Measurements from ENCODE around the gene KRTAP12-3. TPM values are rescaled to one million over a fixed set of nuclear protein-coding genes. Genes with fewer than 3 reads are reported as not detected.

Gene KRTAP12-3
- total and polyA plus RNA-seq, 9 of the 15 experiments (the other 6 are each of a cell fraction or from before 2014, with no cell fraction given): not detected

DNA sequence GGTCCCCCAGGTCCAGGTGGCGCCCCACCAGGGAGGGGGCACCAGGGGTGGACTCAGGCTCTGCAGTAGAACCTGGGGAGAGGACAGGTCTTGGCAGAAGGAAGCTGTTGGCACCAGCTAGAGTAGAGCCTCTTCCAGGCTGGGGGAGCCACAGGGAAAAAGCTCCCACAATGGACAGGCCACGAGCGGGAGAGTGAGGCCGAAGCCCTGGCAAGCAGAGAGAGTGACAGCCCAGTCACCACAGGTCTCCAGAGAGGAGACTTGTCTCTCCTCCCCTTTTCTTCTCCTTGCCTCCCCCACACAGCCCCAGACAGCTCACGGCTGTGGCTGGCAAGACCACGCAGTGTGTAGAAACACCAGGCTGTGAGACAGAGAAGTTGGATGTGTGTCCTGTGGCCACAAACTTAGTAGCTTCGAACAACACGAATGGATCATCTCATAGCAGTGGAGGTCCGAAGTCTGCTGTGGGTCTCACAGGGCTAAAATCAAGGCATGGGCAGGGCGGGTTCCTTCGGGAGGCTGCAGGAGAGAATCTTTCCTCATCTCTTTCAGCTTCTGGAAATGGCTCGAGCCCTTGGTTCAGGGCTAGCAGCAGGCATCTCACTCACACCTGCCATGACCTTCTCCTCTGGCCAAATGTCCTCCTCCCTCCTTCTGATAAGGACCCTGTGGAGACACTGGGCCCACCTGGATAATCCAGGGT is 6.6 kb upstream of the KRTAP12-3 start:
- TF ChIP-seq RBBP5 (IDR thresholded peaks at IDR 0.05; ENCODE audit: borderline replicate concordance, insufficient read depth, low read length, poor library complexity, severe bottlenecking) (no peak), RAD51 (IDR thresholded peaks at IDR 0.05; ENCODE audit: borderline replicate concordance, low read depth) (no peak), RBM25 (IDR thresholded peaks at IDR 0.05; ENCODE audit: low read depth, low read length, severe bottlenecking) (no peak), ZZZ3 (IDR thresholded peaks at IDR 0.05) (no peak), HCFC1 (IDR thresholded peaks at IDR 0.05; ENCODE audit: low read depth, low read length) (no peak), SPI1 (IDR thresholded peaks at IDR 0.05; ENCODE audit: borderline replicate concordance, low read depth, low read length) (no peak), PHF21A (IDR thresholded peaks at IDR 0.05; ENCODE audit: borderline replicate concordance, low read depth) (no peak), TCF7 (IDR thresholded peaks at IDR 0.05; ENCODE audit: borderline replicate concordance) (no peak), GTF2E2 (tag; IDR thresholded peaks at IDR 0.05) (no peak), TAF15 (IDR thresholded peaks at IDR 0.05; ENCODE audit: low read depth, low read length) (no peak)
- TF ChIP-seq, protein P1, sequence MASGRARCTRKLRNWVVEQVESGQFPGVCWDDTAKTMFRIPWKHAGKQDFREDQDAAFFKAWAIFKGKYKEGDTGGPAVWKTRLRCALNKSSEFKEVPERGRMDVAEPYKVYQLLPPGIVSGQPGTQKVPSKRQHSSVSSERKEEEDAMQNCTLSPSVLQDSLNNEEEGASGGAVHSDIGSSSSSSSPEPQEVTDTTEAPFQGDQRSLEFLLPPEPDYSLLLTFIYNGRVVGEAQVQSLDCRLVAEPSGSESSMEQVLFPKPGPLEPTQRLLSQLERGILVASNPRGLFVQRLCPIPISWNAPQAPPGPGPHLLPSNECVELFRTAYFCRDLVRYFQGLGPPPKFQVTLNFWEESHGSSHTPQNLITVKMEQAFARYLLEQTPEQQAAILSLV (tag; IDR thresholded peaks at IDR 0.05): no peak
- TF ChIP-seq, protein P2, sequence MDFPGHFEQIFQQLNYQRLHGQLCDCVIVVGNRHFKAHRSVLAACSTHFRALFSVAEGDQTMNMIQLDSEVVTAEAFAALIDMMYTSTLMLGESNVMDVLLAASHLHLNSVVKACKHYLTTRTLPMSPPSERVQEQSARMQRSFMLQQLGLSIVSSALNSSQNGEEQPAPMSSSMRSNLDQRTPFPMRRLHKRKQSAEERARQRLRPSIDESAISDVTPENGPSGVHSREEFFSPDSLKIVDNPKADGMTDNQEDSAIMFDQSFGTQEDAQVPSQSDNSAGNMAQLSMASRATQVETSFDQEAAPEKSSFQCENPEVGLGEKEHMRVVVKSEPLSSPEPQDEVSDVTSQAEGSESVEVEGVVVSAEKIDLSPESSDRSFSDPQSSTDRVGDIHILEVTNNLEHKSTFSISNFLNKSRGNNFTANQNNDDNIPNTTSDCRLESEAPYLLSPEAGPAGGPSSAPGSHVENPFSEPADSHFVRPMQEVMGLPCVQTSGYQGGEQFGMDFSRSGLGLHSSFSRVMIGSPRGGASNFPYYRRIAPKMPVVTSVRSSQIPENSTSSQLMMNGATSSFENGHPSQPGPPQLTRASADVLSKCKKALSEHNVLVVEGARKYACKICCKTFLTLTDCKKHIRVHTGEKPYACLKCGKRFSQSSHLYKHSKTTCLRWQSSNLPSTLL (IDR thresholded peaks at IDR 0.05): no peak
- H3K27me3 ChIP-seq (ENCODE audit: control insufficient read depth in 2 of 2, insufficient read depth in 2 of 2, low read length in 2 of 2): peaks cover 13 to 74% of the 10 kb centered on the region in 2 experiments; a peak in 4 of 5 replicates
- H3K27ac ChIP-seq (ENCODE audit: extremely low read depth, low read depth, low read length): no peak overlapping the region
- H3K4me2 ChIP-seq (ENCODE audit: insufficient read depth, low read length): no peak overlapping the region
- H3K9ac ChIP-seq (ENCODE audit: insufficient read depth in 1 of 2, low read depth in 2 of 2, low read length in 2 of 2): no peak overlapping the region
- no peak overlapping the region for H2AFZ ChIP-seq (ENCODE audit: low read depth, low read length)
- H3K36me3 ChIP-seq (ENCODE audit: control insufficient read depth, insufficient read depth, low read length): no peaks in the 10 kb centered on the region
- no peak overlapping the region for H3K4me3 ChIP-seq
- no peak for DNase-seq (ENCODE audit: extremely low read depth in 1 of 4, low spot score in 3 of 4)
- WGBS (ENCODE audit: insufficient coverage, low coverage, missing lambda C conversion rate): 2% methylated on average over 12 of the region's 12 CpGs
- intact Hi-C loops (cut with micrococcal nuclease) (no loop called here), in situ Hi-C loops (cut with MboI) (no loop called here)
- H3K79me2 ChIP-seq (ENCODE audit: control insufficient read depth, insufficient read depth, low read length): no peaks in the 10 kb centered on the region
- no peak; the same call in 2 of the 3 replicates for ATAC-seq
- no peaks in the 10 kb centered on the region for H4K20me1 ChIP-seq (replicated peaks; ENCODE audit: control insufficient read depth, insufficient read depth, low read length)
- BruUV-seq (replicated peaks): no TSS peak
- peaks cover 0 to 6% of the 10 kb centered on the region in 2 experiments; a peak in 2 of 5 replicates for H3K4me1 ChIP-seq (replicated peaks in 1 of 2; ENCODE audit: control insufficient read depth in 2 of 2, insufficient read depth in 2 of 2, low read length in 2 of 2)
- no peaks in the 10 kb centered on the region for H3K9me3 ChIP-seq (replicated peaks; ENCODE audit: control insufficient read depth, insufficient read depth, low read depth, low read length)
- ChIA-PET POLR2A (interaction anchor here (0.6 to 1.2 kb wide), 3 partner anchors 14 to 284 kb away, joined by 3 to 4 read pairs (median 4); partner anchors contain the start of genes KRTAP10-10 and KRTAP12-1), CTCF (ENCODE audit: low intra/inter-chr PET ratio) (no interaction called here)
- FAIRE-seq: no peak
- no peaks in the 10 kb centered on the region for H3K9me1 ChIP-seq (ENCODE audit: control insufficient read depth, insufficient read depth, low read length)
